Gastrocnemius medialis (tissue), 4 donors: ENCODE results near the gene PPP2R2B. TPM values are rescaled to one million over a fixed set of nuclear protein-coding genes. Genes with fewer than 3 reads are reported as not detected.

Experiments
- ATAC-seq, 2 donors: fragments of 150-250 bp; one replicate each; pipeline ENCODE4 v1.9.1; 2016
- DNase-seq, 2 donors: peaks; one replicate each; pipeline ENCODE4 v3.0.0-alpha.2; 2019
- H3K27ac ChIP-seq, 4 donors: fragments of 200-600 bp; sonication (generic); 1 replicate in 1 of 4; 2 replicates in 3 of 4; pipeline ENCODE4 v1.5.1; 2016 to 2018; ENCODE audit warnings: mild to moderate bottlenecking in 2 of 4, moderate library complexity in 1 of 4
- H3K27me3 ChIP-seq, 3 donors: fragments of 200-600 bp; sonication (generic) in 2 of 3; 1 replicate in 1 of 3; 2 replicates in 2 of 3; pipeline versions ENCODE4 v1.5.1 to v1.6.0; 2016 to 2019; ENCODE audit warnings: mild to moderate bottlenecking in 1 of 3, moderate library complexity in 1 of 3
- H3K36me3 ChIP-seq, 2 donors: fragments of 200-600 bp; sonication (generic) in 1 of 2; one replicate each; pipeline ENCODE4 v1.5.1; 2017 to 2018
- H3K4me1 ChIP-seq, 2 donors: fragments of 200-600 bp; sonication (generic) in 1 of 2; one replicate each; pipeline ENCODE4 v1.5.1; 2016 to 2017; ENCODE audit warnings: mild to moderate bottlenecking in 2 of 2
- H3K4me3 ChIP-seq, 4 donors: fragments of 200-600 bp; sonication (generic) in 3 of 4; 1 replicate in 1 of 4; 2 replicates in 3 of 4; pipeline ENCODE4 v1.5.1; 2016 to 2019; ENCODE audit warnings: mild to moderate bottlenecking in 2 of 4
- H3K9me3 ChIP-seq, 3 donors: fragments of 200-600 bp; sonication (generic) in 2 of 3; 1 replicate in 1 of 3; 2 replicates in 2 of 3; pipeline ENCODE4 v1.5.1; 2016 to 2019
- POLR2A ChIP-seq, 2 donors: fragments of 450-650 bp; IDR thresholded peaks; one replicate each; pipeline ENCODE4 v1.6.1; 2017; ENCODE audit warnings: antibody characterized with exemption in 2 of 2, mild to moderate bottlenecking in 2 of 2, moderate library complexity in 2 of 2
- in situ Hi-C, 4 donors: fragments of 200-750 bp; cut with MboI; loops; one replicate each; pipeline versions ENCODE4 v1.15.0 to v1.8.0; 2017; ENCODE audit warnings: low sequenced_read_pairs in 4 of 4
- intact Hi-C: fragments of 100-400 bp; cut with DNase I; formaldehyde crosslinking; loops from one replicate; pipeline ENCODE4 v1.15.1; 2023; ENCODE audit warnings: low total_unique reads
- total RNA-seq, 4 donors: library from RNA; depleted of rRNA; stranded (reverse); fragments of >200 nt; gene quantifications; one replicate each; pipeline versions ENCODE4 v1.1.0 to v1.2.3, GENCODE V29; 2016
- TF ChIP-seq, protein P1 (sequence below), 5 experiments: fragments of 450-650 bp in 3 of 5; fragments of 200-600 bp in 2 of 5; sonication (generic) in 2 of 5; IDR thresholded peaks in 4 of 5; conservative IDR thresholded peaks in 1 of 5; 1 replicate in 4 of 5; 2 replicates in 1 of 5; pipeline ENCODE4 v1.5.1; 2016 to 2019; ENCODE audit warnings: antibody characterized with exemption in 5 of 5, mild to moderate bottlenecking in 3 of 5, moderate library complexity in 3 of 5

PPP2R2B gene
- total RNA-seq, 4 donors from 2014 or later, result 0.04 to 0.76 (median 0.19) TPM; not detected in 1

GRCh38 chr5:146902471-146902870 is 23.9 kb upstream of the PPP2R2B start:
- H3K27me3 ChIP-seq, result no peaks in the 10 kb centered on the region
- no peaks in the 10 kb centered on the region for H3K36me3 ChIP-seq
- in situ Hi-C loops, result no loop called here
- H3K4me3 ChIP-seq, result no peak overlapping the region
- H3K9me3 ChIP-seq, result peaks cover 0 to 2% (median 0%) of the 10 kb centered on the region in 3 donors
- DNase-seq (no peak), ATAC-seq (no peak)
- no peak overlapping the region for H3K27ac ChIP-seq
- no peaks in the 10 kb centered on the region for H3K4me1 ChIP-seq
- intact Hi-C loops, result no loop called here
- TF ChIP-seq, protein P1, sequence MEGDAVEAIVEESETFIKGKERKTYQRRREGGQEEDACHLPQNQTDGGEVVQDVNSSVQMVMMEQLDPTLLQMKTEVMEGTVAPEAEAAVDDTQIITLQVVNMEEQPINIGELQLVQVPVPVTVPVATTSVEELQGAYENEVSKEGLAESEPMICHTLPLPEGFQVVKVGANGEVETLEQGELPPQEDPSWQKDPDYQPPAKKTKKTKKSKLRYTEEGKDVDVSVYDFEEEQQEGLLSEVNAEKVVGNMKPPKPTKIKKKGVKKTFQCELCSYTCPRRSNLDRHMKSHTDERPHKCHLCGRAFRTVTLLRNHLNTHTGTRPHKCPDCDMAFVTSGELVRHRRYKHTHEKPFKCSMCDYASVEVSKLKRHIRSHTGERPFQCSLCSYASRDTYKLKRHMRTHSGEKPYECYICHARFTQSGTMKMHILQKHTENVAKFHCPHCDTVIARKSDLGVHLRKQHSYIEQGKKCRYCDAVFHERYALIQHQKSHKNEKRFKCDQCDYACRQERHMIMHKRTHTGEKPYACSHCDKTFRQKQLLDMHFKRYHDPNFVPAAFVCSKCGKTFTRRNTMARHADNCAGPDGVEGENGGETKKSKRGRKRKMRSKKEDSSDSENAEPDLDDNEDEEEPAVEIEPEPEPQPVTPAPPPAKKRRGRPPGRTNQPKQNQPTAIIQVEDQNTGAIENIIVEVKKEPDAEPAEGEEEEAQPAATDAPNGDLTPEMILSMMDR (IDR thresholded peaks at IDR 0.05 in 4 of 5, conservative IDR thresholded peaks at IDR 0.05 in 1 of 5), result no peak
- TF ChIP-seq POLR2A (IDR thresholded peaks at IDR 0.05), result no peak

DNA sequence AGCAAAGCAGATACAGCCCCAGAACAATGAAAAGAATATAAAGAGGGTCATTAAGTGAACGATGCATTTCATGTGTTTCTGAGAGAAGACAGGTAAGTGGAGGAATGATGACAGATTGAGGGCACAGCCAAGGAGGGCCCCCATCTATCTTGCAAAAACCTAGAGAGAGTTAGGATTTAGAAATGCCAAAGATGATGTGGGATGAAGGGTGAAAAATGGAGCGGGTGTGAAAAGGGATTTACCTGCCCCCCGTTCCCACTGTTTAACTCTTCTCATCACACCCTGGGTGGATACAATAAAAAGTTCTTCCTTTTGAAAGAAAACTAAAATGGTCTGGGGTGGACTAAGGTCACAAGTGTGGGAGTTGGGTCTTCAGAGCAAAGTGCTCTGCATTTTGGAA is 18.5 kb upstream of the PPP2R2B start:
- in situ Hi-C loops, result no loop called here
- Histone ChIP-seq H3K4me1 (no peaks in the 10 kb centered on the region), H3K4me3 (no peak overlapping the region), H3K27me3 (no peaks in the 10 kb centered on the region), H3K27ac (no peak overlapping the region), H3K36me3 (no peaks in the 10 kb centered on the region), H3K9me3 (peaks cover 0 to 3% (median 0%) of the 10 kb centered on the region in 3 donors)
- intact Hi-C loops, result no loop called here
- ATAC-seq (no peak), DNase-seq (no peak)
- TF ChIP-seq POLR2A (IDR thresholded peaks at IDR 0.05), result no peak
- TF ChIP-seq, protein P1 (IDR thresholded peaks at IDR 0.05 in 4 of 5, conservative IDR thresholded peaks at IDR 0.05 in 1 of 5), result no peak

DNA sequence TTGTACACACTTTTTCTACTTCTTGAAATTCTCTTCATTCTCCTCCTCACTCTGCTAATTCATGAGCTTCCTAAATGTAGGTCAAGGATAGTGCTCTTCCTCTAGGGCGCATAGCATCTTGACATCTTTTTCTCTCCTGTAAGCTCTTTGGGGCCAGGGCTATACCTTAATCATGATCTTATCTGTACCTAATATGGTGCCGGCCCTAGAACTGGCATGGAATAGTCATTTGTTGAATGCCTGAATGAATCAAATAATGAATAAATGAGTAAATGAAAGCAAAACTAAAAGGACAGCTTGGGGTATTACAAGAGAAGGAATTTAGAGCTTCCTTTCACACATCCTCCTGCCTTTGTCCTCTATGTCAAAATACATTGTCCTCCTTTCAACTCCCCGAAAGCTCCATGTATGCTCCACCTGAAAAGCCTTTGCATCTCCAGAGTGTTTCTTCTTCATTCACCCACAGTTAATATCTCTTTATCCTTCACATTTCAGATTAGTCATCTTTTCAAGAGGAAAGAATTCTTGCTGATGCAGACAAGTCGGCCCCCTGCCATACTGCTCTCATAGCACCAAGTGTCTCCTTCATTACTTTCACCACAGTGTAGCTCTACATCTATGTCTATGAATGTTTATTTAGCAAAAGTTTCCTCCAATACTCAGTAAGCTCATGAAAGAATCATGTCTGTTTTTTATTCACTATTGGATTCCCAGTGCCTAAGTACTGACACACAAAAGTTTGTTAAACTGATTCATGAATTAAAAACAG is 16.4 kb upstream of the PPP2R2B start:
- DNase-seq (no peak), ATAC-seq (no peak)
- Histone ChIP-seq H3K36me3 (no peaks in the 10 kb centered on the region), H3K4me1 (no peaks in the 10 kb centered on the region), H3K27ac (no peak overlapping the region), H3K9me3 (peaks cover 0 to 3% (median 0%) of the 10 kb centered on the region in 3 donors), H3K27me3 (no peaks in the 10 kb centered on the region), H3K4me3 (no peak overlapping the region)
- intact Hi-C loops (no loop called here), in situ Hi-C loops (no loop called here)
- TF ChIP-seq, protein P1 (IDR thresholded peaks at IDR 0.05 in 4 of 5, conservative IDR thresholded peaks at IDR 0.05 in 1 of 5), result no peak
- no peak for TF ChIP-seq POLR2A (IDR thresholded peaks at IDR 0.05)

GRCh38 chr5:146893991-146894390 is 15.4 kb upstream of the PPP2R2B start:
- Histone ChIP-seq H3K9me3 (peaks cover 0 to 3% (median 0%) of the 10 kb centered on the region in 3 donors), H3K4me3 (no peak overlapping the region), H3K4me1 (no peaks in the 10 kb centered on the region), H3K36me3 (no peaks in the 10 kb centered on the region), H3K27ac (no peak overlapping the region), H3K27me3 (no peaks in the 10 kb centered on the region)
- ATAC-seq, result no peak
- in situ Hi-C loops, result no loop called here
- intact Hi-C loops, result no loop called here
- no peak for TF ChIP-seq POLR2A (IDR thresholded peaks at IDR 0.05)
- TF ChIP-seq, protein P1 (IDR thresholded peaks at IDR 0.05 in 4 of 5, conservative IDR thresholded peaks at IDR 0.05 in 1 of 5), result no peak
- DNase-seq, result no peak
